OCI-LY3 (cell line): ENCODE data around the gene LGALS1.

Experiments used
- EZH2phosphoT487 ChIP-seq: fragments of 200-600 bp; shearing (Covaris generic); IDR thresholded peaks from 2 replicates; pipeline ENCODE4 v1.6.1; 2018; ENCODE audit warnings: antibody characterized with exemption, mixed run types, low read depth
- TF ChIP-seq, protein P1 (sequence below): fragments of 200-600, 300-600 bp; sonication (generic); IDR thresholded peaks from 2 replicates; pipeline ENCODE4 v1.5.1; 2014; ENCODE audit warnings: antibody characterized with exemption, low read length, low read depth

- TF ChIP-seq EZH2phosphoT487, result no peak
- TF ChIP-seq, protein P1, sequence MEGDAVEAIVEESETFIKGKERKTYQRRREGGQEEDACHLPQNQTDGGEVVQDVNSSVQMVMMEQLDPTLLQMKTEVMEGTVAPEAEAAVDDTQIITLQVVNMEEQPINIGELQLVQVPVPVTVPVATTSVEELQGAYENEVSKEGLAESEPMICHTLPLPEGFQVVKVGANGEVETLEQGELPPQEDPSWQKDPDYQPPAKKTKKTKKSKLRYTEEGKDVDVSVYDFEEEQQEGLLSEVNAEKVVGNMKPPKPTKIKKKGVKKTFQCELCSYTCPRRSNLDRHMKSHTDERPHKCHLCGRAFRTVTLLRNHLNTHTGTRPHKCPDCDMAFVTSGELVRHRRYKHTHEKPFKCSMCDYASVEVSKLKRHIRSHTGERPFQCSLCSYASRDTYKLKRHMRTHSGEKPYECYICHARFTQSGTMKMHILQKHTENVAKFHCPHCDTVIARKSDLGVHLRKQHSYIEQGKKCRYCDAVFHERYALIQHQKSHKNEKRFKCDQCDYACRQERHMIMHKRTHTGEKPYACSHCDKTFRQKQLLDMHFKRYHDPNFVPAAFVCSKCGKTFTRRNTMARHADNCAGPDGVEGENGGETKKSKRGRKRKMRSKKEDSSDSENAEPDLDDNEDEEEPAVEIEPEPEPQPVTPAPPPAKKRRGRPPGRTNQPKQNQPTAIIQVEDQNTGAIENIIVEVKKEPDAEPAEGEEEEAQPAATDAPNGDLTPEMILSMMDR, result peak; percentile 25; the same call in 1 of the 2 replicates
Observed at GRCh38 chr22:37636186-37636948, 39.1 kb upstream of the LGALS1 start.
